NCI-H1930 (cell line): ENCODE data around the gene DGLUCY.
"Not testable (repeated sequence)": the region's sequence is repeated elsewhere in the genome, so short reads cannot be mapped to it uniquely, and the experiment has no call there.

Source experiments
- DNase-seq, 2 experiments: peaks; one replicate each; lab custom pipeline; 2025; lab: John Stamatoyannopoulos, UW

Gene DGLUCY

DNA sequence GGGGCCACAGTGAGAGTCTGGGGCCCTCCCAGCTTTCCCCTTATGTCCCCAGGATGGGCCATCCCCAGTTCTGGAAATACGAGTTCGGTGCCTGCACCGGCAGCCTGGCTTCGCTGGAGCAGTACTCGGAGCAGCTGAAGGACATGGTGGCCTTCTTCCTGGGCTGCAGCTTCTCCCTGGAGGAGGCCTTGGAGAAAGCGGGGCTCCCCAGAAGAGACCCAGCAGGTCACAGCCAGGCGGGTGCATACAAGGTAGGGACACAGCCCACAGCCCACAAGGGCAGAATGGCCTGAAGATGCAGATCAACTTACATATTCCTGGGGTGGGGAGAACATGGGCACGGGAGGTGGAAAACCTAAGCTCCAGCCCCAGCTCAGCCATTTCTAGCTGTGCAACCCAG, 56.1 kb downstream of the DGLUCY start:
- DNase-seq = no peak

DNA sequence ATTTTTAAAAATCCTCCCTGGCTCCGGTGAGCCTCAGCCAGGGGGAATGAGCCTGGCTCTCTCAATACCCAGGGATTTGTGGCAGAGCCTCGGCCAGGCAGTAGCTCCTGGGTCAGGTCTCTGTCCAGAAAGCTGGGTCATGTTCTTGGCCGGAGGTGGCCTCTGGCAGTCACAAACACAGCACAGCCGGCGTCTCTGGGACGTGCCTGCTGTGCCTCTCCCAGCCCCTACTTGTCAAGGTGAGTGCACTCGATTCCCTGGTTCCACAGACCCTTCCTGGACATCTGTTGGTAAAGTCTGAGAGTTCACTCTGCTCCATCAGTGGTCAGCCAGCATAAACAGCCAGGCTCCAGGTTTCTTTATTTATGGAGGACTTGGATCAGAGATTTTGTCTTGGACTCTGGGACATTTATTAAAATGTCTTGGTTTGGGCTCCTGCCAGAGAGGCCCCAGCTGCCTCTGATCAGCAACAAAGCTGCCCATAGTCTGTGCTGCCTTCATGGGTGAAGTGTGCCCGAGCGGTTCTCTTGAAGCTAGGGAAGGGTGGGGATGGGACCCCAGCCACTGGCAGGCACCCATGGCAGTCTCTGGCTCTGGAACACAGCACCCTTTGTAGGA, 56.7 kb downstream of the DGLUCY start:
- DNase-seq = no peak

DNA sequence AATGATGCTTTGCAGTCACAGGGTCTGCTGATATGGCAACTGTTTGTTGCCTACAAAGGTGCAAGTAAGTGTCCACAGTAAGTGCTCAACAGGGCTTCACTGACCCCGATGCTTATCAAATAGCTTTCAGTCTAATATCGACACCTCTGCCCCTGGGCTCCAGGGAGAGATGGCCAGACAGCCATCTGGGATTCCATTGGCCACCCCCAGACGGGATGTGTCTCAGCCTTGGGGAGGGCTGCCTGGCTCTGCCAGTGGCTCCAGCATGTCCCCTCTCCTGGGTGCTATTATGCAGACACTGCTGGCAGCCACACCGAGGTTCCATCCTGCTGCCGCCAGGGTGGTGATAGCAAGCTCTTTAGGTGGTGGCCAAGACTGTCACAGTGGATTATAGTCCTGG, 57.4 kb downstream of the DGLUCY start:
- no peak for DNase-seq

DNA sequence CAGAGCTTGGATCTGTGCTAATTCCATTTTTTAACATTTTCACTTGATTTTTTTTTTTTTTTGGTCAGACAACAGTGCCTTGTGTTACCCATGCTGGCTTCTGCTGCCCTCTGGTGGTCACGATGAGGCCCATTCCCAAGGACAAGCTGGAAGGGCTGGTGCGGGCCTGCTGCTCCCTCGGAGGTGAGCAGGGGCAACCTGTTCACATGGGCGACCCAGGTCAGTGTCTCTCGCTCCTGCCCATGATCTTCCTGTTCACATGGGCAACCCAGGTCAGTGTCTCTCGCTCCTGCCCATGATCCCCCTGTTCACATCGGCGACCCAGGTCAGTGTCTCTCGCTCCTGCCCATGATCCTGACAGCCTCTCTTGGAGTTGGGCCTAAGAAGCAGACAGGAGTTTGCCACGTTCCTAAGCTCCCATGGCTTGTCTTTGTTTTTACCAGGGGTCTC, 59.4 kb downstream of the DGLUCY start:
- peak; percentile 35 to 69 for DNase-seq

DNA sequence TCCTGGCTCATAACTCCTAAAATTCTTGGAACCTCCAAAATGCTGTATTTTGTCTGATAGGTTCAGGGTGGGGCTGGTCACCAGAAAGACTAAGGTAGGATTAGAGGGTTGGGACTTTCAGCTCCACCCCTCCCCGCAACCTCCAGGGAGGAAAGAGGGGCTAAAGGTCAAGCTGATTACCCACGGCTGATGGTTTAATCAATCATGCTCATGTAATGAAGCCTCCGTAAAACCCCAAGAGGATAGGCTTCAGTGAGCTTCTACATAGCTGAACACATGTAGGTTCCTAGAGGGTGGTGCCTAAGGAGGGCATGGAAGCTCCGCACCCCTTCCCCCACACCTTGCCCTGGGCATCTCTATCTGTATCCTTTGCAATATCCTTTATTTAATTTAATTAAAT, 60.0 kb downstream of the DGLUCY start:
- no peak for DNase-seq

- no peak for DNase-seq
These were observed 61.7 kb downstream of the DGLUCY start for GRCh38 chr14:91175291-91176201.

DNA sequence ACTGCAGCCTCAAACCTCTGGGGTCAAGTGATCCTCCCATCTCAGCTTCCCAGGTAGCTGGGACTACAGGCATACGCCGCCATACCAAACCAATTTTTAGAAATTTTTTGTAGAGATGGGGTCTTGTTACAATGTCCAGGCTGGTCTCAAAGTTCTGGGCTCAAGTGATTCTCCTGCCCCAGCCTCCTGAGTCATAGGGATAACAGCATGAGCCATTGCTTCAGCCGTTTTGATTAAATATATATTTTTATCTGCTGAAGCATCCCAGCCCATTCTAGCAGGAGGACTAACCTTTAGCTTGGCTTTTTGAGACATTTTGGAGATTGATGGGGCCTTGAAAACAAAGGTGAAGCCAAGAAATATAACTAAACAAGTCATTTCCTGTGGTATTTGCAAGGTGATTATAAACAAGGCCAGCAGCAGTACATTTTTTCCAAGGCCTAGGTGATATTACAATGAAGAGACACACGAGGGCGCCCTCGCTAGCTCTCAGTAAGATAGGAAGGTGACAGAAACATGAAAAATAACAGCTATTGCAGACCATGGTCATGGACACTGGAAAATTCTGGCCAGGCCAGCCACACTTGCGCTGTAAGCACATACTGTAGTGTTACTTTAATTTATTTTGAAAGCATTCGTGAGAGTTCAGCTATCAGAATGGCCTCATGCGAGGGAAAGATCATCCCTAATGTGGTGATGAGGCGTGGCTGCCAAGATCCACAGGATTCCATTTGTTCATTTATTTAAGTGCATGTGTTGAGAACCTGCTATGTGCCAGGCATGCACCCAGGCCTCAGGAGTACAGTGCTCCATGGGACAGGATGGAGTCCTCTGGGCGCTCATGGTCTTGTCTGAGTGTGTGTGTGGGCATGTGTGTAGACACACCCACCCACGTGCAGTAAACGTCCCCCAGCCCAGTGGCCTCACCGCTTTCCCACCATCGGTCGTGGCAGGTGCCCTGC, 63.5 kb downstream of the DGLUCY start:
- DNase-seq = peak in 1 of 2 experiments; percentile 45

- DNase-seq = no peak
These were observed 66.7 kb downstream of the DGLUCY start for GRCh38 chr14:91180611-91181010.

GRCh38 chr14:91182753-91183152, 68.9 kb downstream of the DGLUCY start:
- not testable (repeated sequence) for DNase-seq

GRCh38 chr14:91184559-91184958, 70.7 kb downstream of the DGLUCY start:
- no peak for DNase-seq

- DNase-seq = no peak
These were observed 71.8 kb downstream of the DGLUCY start for GRCh38 chr14:91185721-91186120.

DNA sequence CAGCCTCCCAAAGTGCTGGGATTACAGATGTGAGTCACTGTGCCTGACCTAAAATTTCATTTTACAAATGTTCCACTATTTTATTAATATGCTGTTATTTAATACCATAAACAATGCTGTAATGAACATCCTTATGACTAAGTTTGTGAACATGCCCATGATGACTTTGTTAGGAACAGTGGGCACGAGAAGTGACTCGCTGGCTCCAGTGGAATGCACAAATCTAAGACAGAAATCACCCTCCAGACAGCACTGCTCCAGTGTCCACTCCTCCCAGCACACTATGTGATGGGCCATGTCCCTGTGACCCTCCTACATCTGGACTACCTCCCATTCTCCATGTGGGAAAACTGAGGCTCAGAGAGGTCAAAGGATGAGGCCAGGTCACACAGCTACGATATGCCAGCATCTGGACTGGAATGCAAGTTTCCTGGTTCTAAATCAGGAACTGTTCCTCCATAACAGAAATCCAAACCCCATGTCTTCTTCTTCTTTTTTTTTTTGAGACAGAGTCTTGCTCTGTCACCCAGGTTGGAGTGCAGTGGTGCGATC, 72.7 kb downstream of the DGLUCY start:
- DNase-seq = no peak

GRCh38 chr14:91187271-91187670, 73.4 kb downstream of the DGLUCY start:
- DNase-seq = no peak

DNA sequence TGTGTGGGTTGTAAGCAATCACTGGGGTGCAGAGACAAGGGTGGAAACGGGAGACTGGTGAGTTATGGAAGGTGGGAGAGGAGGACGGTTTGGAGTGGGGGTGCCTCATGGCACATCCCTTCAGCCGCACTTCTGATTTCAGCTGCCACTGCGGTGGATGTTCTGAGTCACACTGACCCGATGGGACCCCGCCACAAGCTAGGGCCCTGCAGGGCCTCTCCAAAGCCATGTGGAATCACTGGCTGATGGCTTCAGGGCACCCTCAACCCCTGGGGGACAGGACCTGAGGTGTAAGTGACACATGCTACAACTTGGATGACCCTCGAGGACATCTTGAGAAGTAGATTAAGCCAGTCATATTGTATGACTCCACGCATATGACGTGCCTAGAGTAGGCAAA, 77.0 kb downstream of the DGLUCY start:
- no peak for DNase-seq

- no peak for DNase-seq
These were observed 79.2 kb downstream of the DGLUCY start for GRCh38 chr14:91193069-91193468.

DNA sequence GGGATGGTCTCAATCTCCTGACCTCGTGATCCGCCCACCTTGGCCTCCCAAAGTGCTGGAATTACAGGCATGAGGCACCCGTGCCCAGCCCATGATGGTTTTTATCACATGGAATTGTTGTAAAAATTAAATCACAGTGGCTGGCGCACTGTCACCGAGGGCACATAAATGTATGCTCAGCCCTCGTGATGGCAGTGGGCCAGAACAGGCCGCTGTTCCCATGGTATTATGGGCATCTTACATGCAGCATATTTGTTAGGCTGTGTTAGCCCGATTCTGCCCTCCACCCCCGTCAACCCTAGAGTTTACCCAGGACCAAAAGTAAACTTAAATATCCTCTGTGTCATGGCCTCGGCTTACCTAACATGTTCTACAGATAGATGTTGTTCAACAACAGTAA, 82.0 kb downstream of the DGLUCY start:
- no peak for DNase-seq

DNA sequence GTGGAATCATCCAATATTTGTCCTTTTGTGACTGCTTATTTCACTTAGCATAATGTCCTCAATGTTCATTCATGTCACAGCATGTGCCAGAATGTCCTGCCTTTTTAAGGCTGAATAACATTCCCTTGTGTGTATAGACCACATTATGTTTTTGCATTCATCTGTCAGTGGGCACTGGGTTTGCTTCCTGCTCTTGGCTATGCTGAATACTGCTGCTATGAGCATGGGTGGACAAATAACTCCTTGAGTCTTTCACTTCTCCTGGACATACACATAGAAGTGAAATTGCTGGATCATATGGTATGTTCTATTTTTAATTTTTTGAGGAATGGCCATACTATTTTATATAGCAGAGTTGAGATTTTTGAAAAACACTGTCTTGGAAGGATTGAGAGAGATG, 83.8 kb downstream of the DGLUCY start:
- no peak for DNase-seq

- not testable (repeated sequence) for DNase-seq
These were observed 86.9 kb downstream of the DGLUCY start for GRCh38 chr14:91200802-91201201.

- no peak for DNase-seq
These were observed 88.5 kb downstream of the DGLUCY start for GRCh38 chr14:91202234-91202974.

DNA sequence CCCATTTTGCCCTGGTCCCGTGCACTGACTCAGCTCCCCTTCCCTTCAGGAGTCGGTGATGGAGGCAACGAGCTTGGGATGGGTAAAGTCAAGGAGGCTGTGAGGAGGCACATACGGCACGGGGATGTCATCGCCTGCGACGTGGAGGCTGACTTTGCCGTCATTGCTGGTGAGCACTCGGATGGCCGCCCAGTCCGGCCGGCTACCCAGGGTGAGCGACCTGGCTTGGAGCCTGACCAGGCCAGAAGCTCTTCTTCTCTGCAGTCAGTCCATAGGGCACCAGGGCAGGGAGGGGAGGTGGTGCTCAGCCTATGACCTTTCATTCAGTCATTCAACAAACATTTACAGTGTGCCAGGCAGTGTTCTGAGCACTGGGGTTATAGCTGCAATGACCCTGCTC, 90.8 kb downstream of the DGLUCY start:
- DNase-seq = no peak

DNA sequence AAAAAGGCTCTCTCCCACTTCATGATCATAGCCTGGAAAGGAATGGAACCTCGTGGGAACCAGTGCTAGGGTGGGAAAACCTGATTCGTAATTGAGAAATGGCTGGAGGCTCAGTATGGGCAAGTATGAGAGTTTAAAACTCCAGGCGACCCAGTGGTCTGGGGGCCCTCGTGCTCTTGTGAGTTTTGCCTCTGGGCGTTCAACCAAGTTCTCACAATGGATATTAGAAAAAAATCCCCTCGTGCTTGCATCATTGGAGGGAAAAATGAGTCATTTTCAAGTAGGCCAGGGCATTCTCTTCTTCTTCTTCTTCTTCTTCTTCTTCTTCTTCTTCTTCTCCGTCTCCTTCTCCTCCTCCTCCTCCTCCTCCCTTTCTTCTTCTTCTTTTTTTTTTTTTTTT, 91.6 kb downstream of the DGLUCY start:
- DNase-seq = no peak
